GM10847 (cell line): ENCODE results near the gene PIK3R1.

Experiments used
- POLR2A ChIP-seq: IDR thresholded peaks from 2 replicates; pipeline ENCODE4 v1.6.1; 2011; ENCODE audit not compliant: insufficient read length; ENCODE audit errors: extremely low read depth

Gene PIK3R1

GRCh38 chr5:68325065-68325580 is 109.6 kb downstream of the PIK3R1 start:
- TF ChIP-seq POLR2A, result no peak

GRCh38 chr5:68329554-68330255 is 114.1 kb downstream of the PIK3R1 start:
- no peak for TF ChIP-seq POLR2A

DNA sequence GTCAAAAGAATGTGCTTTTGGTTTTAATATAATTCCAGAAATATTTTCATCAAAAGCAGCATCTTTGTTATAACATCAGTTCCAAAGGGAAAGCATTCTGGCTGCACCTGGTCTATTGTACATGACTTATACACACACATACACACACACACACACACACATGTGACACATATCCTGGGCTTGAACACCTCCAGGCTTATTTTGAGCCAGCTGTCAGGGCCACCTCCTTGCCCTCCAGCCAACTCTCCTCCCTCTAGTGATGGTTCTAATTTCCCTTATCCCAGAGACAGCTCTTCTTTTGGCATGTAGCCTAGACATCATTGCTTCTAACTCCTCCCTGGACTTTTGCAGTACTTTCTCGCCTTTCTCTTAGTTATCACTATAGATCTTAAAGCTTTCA is 115.0 kb downstream of the PIK3R1 start:
- TF ChIP-seq POLR2A, result no peak

DNA sequence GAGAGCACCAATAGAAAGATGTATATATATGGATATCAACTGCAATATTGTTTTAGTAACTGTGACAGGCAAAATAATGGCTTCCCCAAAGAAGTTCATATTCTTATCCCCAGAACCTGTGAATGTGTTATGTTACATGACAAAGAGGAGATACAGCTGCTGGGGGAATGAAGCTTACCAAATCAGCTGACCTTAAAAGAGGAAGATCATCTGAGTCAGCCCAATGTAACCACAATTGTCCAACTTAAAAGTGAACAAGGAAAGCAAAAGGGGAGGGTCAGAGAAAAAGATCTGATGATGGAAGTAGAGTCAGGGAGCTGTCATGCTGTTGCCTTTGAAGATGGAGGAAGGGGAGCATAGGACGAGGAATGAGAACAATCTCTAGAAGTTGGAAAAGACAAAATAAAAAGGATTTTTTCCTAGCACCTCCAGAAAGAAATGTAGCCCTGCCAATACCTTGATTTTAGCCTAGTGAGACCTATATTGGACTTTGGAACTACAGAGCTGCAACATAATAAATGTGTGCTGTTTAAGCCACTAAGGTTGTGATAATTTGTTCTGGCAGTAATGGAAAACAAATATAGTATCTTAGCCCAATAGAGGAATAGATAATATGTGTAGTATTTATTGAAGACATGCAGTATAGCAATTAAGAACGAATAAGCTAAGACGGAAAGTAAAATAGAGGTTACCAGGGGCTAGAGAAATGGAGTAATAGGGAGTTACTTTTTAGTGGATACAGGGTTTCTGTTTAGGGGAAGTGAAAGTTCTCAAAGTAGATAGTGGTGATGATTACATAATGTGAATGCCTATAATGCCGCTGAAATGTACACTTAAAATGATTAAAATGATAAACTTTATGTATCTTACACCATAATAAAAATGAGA is 115.9 kb downstream of the PIK3R1 start:
- TF ChIP-seq POLR2A, result no peak

- no peak for TF ChIP-seq POLR2A
Observed at GRCh38 chr5:68332080-68332451, 116.5 kb downstream of the PIK3R1 start.

- TF ChIP-seq POLR2A, result no peak
Observed at GRCh38 chr5:68332556-68332955, 117.0 kb downstream of the PIK3R1 start.

GRCh38 chr5:68333649-68334552 is 118.3 kb downstream of the PIK3R1 start:
- no peak for TF ChIP-seq POLR2A

GRCh38 chr5:68334553-68334886 is 119.0 kb downstream of the PIK3R1 start:
- no peak for TF ChIP-seq POLR2A

DNA sequence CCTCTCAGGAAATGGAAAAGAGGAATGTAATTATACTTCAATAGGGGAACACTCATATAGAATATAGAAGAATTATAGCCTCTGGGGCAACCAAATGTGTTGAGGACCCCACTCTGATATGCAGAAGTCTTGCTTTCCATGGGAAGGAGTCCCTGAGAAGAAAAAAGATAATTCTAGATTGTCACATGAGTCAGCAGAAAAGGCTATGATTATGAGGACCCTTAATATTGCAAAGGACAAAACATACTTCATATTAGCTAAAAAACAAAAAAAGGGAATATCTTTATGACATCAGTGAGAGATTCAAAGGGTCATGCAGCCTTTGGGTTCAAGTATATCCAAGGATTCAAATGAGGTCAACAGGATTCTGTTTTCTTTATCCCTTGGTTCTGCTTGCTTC is 119.5 kb downstream of the PIK3R1 start:
- no peak for TF ChIP-seq POLR2A

DNA sequence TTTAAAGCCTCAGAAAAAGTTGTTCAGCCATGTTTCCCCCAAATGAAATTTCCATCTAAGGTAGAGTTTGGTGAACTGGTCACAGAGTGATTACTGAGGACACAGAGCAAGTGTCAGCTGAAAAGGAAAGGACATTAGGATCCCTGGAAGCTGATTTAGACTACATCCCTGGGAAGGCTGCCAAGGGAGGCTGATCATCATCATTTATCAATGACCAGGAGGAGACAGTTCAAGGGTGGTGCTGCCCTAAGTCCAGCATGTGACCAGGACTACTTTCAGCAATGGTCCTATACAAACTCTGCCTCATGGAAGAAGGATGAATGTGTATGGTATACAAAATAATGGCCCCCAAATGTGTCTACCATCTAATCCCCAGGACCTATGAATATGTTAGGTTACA is 120.6 kb downstream of the PIK3R1 start:
- no peak for TF ChIP-seq POLR2A

- TF ChIP-seq POLR2A, result no peak
Observed at GRCh38 chr5:68337235-68337634, 121.7 kb downstream of the PIK3R1 start.

- no peak for TF ChIP-seq POLR2A
Observed at GRCh38 chr5:68339921-68340321, 124.4 kb downstream of the PIK3R1 start.

DNA sequence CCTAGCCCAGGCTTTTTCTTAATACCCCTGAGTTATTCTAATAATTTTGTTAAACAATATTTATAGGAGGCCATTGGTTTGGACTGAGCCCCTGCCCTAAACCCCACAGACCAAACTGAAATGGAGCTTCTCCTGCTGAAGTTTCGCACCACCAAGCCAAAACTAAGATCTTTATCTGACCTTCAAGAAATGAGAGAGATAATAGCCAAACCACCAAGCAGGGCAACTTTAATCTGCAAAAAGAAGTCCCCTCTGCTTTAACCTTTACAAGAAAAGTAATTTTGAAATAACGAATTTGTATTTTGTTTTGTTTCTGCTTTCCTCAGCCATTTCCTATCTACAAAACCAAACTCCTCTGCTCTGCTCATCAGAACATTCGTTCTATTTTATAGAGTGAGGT is 125.5 kb downstream of the PIK3R1 start:
- no peak for TF ChIP-seq POLR2A

DNA sequence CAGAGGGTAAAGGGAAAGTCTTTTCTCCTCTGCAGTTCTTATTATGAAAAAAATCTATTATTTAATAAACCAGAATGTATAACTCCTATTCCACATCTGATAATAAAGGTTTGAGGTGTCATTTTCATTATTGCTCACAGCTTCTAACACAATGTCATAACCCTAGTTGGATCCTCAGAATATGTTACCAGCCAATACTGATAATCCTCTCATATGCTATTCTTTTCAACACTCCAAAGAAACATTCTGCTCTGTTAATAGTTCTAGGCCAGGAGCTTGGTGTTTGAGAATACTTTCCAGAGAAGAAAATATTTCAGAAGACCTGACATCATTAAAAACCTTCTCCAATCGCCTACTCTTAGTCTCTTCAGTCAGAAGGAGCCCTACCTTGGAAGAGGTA is 127.1 kb downstream of the PIK3R1 start:
- TF ChIP-seq POLR2A, result no peak

DNA sequence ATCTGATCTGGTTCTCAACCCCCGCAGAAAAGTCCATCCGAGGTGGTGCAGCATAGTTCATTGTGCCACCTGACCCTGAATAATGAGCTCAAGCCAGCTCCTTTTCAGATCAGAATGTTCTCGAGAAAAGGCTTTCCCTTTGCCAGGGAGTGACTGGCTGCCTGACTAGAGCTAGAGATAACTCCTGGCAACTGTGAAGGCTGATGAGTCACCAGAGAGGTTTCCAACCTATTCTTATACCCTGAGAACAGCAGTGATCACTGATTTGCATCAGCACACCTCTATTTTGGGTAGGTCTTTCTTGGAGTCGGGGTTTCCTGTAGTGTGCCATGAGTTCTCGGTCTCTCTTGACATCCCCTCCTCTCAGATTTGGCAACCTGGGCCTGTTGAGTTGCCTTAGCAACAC is 127.9 kb downstream of the PIK3R1 start:
- no peak for TF ChIP-seq POLR2A

- TF ChIP-seq POLR2A, result no peak
Observed at GRCh38 chr5:68344447-68345111, 129.0 kb downstream of the PIK3R1 start.
